Measurements from ENCODE around the gene ERGIC2. TPM values are rescaled to one million over a fixed set of nuclear protein-coding genes. Genes with fewer than 3 reads are reported as not detected.

ERGIC2 gene, protein sequence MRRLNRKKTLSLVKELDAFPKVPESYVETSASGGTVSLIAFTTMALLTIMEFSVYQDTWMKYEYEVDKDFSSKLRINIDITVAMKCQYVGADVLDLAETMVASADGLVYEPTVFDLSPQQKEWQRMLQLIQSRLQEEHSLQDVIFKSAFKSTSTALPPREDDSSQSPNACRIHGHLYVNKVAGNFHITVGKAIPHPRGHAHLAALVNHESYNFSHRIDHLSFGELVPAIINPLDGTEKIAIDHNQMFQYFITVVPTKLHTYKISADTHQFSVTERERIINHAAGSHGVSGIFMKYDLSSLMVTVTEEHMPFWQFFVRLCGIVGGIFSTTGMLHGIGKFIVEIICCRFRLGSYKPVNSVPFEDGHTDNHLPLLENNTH
- total RNA-seq (46.5 and 67.9 TPM in 2 replicates), polyA plus RNA-seq (71.2 and 82.5 TPM in 2 replicates), polyA minus RNA-seq (ENCODE audit: low replicate concordance) (6.1 and 6.3 TPM in 2 replicates)
- 59.9 and 64.8 TPM in 2 replicates for polyA plus RNA-seq (2012)

DNA sequence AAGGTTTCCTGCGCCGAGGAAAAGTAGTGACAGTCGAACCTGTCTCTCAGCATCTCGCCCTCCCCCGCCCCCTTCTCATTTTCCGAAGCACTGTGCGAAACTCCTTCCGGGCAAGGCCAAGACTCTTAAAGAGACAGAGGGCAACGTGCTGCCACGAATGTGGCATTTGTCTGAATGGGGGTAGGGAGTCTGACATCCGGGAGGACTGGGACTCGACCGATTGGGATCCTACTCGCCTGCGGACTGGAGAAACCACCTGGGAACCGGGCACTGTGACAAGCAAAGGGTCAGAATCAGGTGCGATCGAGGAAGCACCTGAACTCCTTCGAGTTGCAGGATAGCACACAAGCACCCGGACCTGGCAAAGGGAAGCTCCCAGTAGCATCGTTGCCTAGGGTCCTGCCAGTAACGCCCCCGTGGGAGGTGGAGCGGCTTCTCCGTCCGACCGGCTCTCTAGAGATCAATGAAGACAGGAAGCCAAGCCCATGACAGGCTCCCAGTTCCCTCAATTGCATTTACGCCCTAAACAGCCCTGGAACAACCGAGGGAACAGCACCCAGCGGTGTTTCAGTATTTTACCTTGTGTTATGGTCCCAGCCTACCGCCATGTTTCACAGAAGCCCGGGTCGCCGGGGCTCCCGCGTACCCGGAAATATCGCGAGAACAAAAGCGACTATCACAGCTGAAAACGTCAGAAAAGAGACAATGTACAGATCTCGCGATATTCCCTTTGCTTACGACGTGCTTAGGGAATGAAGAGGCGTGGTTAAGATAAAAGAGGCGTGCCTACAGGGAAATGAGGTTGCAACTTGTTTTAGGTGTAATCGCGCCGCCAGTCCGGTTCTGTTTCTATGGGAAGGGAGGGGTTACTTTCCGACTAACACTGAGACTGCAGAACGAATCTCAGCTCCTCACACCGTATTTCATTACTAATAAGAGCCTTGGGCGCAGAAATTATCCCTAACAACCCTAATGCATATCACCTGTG lies at the start of gene ERGIC2:
ERGIC2 (minus strand) TSS at position 637 of the 988 bp plus-strand sequence. CDS start 9,539 bp downstream, outside the sequence.
- no peak for TF ChIP-seq EZH2 (IDR thresholded peaks at IDR 0.05; ENCODE audit: low read length, missing control alignments)
- TF ChIP-seq, protein P1, sequence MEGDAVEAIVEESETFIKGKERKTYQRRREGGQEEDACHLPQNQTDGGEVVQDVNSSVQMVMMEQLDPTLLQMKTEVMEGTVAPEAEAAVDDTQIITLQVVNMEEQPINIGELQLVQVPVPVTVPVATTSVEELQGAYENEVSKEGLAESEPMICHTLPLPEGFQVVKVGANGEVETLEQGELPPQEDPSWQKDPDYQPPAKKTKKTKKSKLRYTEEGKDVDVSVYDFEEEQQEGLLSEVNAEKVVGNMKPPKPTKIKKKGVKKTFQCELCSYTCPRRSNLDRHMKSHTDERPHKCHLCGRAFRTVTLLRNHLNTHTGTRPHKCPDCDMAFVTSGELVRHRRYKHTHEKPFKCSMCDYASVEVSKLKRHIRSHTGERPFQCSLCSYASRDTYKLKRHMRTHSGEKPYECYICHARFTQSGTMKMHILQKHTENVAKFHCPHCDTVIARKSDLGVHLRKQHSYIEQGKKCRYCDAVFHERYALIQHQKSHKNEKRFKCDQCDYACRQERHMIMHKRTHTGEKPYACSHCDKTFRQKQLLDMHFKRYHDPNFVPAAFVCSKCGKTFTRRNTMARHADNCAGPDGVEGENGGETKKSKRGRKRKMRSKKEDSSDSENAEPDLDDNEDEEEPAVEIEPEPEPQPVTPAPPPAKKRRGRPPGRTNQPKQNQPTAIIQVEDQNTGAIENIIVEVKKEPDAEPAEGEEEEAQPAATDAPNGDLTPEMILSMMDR (conservative IDR thresholded peaks at IDR 0.05 in 1 of 2, IDR thresholded peaks at IDR 0.05 in 1 of 2; ENCODE audit: low read depth in 1 of 2, low read length in 2 of 2) = no peak
- Histone ChIP-seq H4K20me1 (ENCODE audit: control insufficient read depth, extremely low read depth, insufficient read depth, low read length) (no peaks in the 10 kb centered on the region), H2AFZ (ENCODE audit: low read length) (peak within 1 kb of the TSS; percentile 97), H3K9ac (ENCODE audit: insufficient read depth, low read length) (peak within 1 kb of the TSS; percentile 93), H3K4me2 (ENCODE audit: extremely low read depth, insufficient read depth, low read length) (peak within 1 kb of the TSS; percentile 94), H3K36me3 (ENCODE audit: control insufficient read depth, insufficient read depth, low read length) (no peaks in the 10 kb centered on the region), H3K27ac (ENCODE audit: insufficient read depth, low read length) (peak within 1 kb of the TSS; percentile 98), H3K79me2 (ENCODE audit: control insufficient read depth, insufficient read depth, low read length) (peaks cover 41% of the 10 kb centered on the region), H3K9me3 (ENCODE audit: control insufficient read depth, insufficient read depth, low read depth, low read length) (no peaks in the 10 kb centered on the region), H3K4me1 (ENCODE audit: control insufficient read depth, extremely low read depth, insufficient read depth, low read length) (peaks cover 2% of the 10 kb centered on the region), H3K27me3 (ENCODE audit: control insufficient read depth, insufficient read depth, low read length) (no peaks in the 10 kb centered on the region), H3K4me3 (replicated peaks in 1 of 4; ENCODE audit: control extremely low read depth in 1 of 4, insufficient read depth in 1 of 4, low read depth in 3 of 4, low read length in 4 of 4) (peak within 1 kb of the TSS; percentile 83 to 100 (median 94))
- DNase-seq (ENCODE audit: low read depth in 2 of 2) = peak; percentile 98 to 100

DNA sequence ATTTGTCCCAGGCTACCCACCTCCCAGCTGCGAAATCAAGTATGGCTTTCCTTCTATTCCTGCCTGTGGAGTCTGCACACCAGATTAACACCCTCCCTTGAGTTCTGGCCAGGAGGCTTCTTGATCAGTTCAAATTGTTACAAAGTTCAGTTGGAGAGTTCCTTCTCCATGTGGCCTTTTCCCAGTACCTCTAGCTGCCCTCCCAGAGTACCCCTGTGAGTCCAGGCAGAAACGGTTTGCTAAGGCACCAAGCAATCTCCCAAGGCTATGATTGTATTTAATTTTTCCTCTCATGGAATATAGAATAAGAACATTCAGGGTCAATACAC lies 49.7 kb upstream of the ERGIC2 start:
- H3K4me1 ChIP-seq (ENCODE audit: control insufficient read depth, extremely low read depth, insufficient read depth, low read length) = no peaks in the 10 kb centered on the region
- TF ChIP-seq, protein P1 (conservative IDR thresholded peaks at IDR 0.05 in 1 of 2, IDR thresholded peaks at IDR 0.05 in 1 of 2; ENCODE audit: low read depth in 1 of 2, low read length in 2 of 2) = no peak
- TF ChIP-seq EZH2 (IDR thresholded peaks at IDR 0.05; ENCODE audit: low read length, missing control alignments) = no peak
- H3K9ac ChIP-seq (ENCODE audit: insufficient read depth, low read length) = no peak overlapping the region
- H4K20me1 ChIP-seq (ENCODE audit: control insufficient read depth, extremely low read depth, insufficient read depth, low read length) = no peaks in the 10 kb centered on the region
- no peak overlapping the region for H3K27ac ChIP-seq (ENCODE audit: insufficient read depth, low read length)
- no peak overlapping the region for H2AFZ ChIP-seq (ENCODE audit: low read length)
- no peaks in the 10 kb centered on the region for H3K9me3 ChIP-seq (ENCODE audit: control insufficient read depth, insufficient read depth, low read depth, low read length)
- DNase-seq (ENCODE audit: low read depth in 2 of 2) = no peak
- H3K79me2 ChIP-seq (ENCODE audit: control insufficient read depth, insufficient read depth, low read length) = no peaks in the 10 kb centered on the region
- H3K4me3 ChIP-seq (replicated peaks in 1 of 4; ENCODE audit: control extremely low read depth in 1 of 4, insufficient read depth in 1 of 4, low read depth in 3 of 4, low read length in 4 of 4) = no peak overlapping the region
- H3K27me3 ChIP-seq (ENCODE audit: control insufficient read depth, insufficient read depth, low read length) = no peaks in the 10 kb centered on the region
- H3K36me3 ChIP-seq (ENCODE audit: control insufficient read depth, insufficient read depth, low read length) = no peaks in the 10 kb centered on the region
- no peak overlapping the region for H3K4me2 ChIP-seq (ENCODE audit: extremely low read depth, insufficient read depth, low read length)
